A549 treated with AZD9567 at 1 μM for 4 hours (cell line): Measurements from ENCODE around the gene TUBE1. TPM values are rescaled to one million over a fixed set of nuclear protein-coding genes. Genes with fewer than 3 reads are reported as not detected.

Experiments used
- total RNA-seq: library from RNA; stranded (reverse); fragments of 200-300 nt; extraction: Qiagen RNA extraction; gene quantifications from 5 replicates; pipeline ENCODE4 v1.2.3, GENCODE V29; 2022; ENCODE audit not compliant: insufficient read depth

The TUBE1 gene, protein sequence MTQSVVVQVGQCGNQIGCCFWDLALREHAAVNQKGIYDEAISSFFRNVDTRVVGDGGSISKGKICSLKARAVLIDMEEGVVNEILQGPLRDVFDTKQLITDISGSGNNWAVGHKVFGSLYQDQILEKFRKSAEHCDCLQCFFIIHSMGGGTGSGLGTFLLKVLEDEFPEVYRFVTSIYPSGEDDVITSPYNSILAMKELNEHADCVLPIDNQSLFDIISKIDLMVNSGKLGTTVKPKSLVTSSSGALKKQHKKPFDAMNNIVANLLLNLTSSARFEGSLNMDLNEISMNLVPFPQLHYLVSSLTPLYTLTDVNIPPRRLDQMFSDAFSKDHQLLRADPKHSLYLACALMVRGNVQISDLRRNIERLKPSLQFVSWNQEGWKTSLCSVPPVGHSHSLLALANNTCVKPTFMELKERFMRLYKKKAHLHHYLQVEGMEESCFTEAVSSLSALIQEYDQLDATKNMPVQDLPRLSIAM
- total RNA-seq: 6.6 to 10.3 TPM (median 7.1 TPM) in 5 replicates

DNA sequence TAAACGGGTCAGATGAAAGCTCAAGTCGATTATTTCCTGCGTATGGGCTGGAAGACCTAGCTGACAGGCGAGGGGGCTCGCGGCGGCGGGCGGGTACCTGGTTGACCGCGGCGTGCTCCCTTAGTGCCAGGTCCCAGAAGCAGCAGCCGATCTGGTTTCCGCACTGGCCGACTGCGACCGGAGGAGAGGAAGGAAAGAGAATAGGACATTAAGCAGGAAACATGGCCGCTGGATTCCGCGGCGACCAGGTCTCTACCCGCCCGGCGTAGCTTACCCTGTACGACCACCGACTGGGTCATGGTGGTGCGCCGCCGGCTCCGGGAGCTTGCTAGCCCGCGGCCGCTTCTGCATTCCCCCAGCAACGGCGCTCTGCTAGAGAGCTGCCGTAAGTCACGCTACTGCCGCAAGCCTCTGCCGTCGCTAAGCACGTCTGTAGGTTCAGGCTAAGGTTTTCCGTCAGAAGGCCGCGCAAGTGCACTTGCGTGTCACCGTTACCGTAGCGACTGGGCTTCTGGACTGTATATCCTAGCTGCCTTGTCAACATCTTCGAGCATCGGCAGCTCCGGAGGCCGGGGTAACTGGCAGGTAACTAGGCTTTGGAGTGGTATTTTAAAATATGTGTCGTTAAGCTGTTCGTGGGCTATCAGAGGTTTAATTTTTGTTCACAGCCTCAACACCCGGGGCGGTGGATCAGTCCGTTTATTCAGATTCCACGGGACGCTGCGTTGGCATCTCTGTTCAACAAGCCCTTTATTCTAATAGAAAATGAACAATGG lies at the start of gene TUBE1, which contains the start of gene FAM229B:
TUBE1 (minus strand) TSS at position 347 of the 776 bp plus-strand sequence; CDS start at position 299, 48 bp downstream.
FAM229B (plus strand) TSS at position 456 of the 776 bp plus-strand sequence. CDS start 11,693 bp downstream, outside the sequence.

DNA sequence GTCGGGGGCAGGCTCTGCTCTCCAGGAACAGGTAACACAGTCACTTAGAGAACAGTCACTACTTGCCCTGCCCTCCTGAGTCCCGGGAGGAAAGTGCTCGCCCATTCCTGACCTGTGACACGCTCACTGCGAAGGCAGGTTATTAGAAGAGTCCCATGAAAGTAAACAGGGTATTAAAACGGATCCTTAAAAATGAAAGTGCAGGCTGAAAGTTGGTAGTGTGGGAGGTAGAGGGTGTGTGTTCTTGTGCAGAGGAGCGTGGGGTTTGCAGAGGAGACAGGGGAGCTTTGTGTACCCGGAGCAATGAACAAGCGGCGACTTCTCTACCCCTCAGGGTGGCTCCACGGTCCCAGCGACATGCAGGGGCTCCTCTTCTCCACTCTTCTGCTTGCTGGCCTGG lies 33.3 kb downstream of the TUBE1 start, which contains the start of gene CCN6:
CCN6 (plus strand) TSS at position 104 of the 400 bp plus-strand sequence; CDS start at position 358, 254 bp downstream.

Other genes starting within 250 kb of the TUBE1 start
- gene FYN, start 214.0 kb downstream of the TUBE1 start, total RNA-seq: 3.1 to 8.9 TPM (median 3.9 TPM) in 5 replicates
- not detected in 5 replicates for gene CCN6, start 33.4 kb downstream of the TUBE1 start, total RNA-seq
- gene FAM229B, start 109 bp upstream of the TUBE1 start, total RNA-seq: 4.3 to 11.0 TPM (median 9.7 TPM) in 5 replicates
- gene LAMA4, start 167.1 kb upstream of the TUBE1 start, total RNA-seq: 0.84 to 6.2 TPM (median 1.00 TPM) in 5 replicates